SK-N-DZ (cell line): ENCODE data around the gene PYGB.
"Not testable (repeated sequence)": the region's sequence is repeated elsewhere in the genome, so short reads cannot be mapped to it uniquely, and the experiment has no call there.

ENCODE experiments used
- DNase-seq: peaks from one replicate; pipeline ENCODE4 v3.0.0-alpha.2; 2015; ENCODE audit warnings: low spot score
- small RNA-seq, 2 experiments: library from RNA; depleted of rRNA; stranded (forward); fragments of <200 nt; gene quantifications; one replicate each; pipeline ENCODE3, GENCODE V24; 2014

The PYGB gene

DNA sequence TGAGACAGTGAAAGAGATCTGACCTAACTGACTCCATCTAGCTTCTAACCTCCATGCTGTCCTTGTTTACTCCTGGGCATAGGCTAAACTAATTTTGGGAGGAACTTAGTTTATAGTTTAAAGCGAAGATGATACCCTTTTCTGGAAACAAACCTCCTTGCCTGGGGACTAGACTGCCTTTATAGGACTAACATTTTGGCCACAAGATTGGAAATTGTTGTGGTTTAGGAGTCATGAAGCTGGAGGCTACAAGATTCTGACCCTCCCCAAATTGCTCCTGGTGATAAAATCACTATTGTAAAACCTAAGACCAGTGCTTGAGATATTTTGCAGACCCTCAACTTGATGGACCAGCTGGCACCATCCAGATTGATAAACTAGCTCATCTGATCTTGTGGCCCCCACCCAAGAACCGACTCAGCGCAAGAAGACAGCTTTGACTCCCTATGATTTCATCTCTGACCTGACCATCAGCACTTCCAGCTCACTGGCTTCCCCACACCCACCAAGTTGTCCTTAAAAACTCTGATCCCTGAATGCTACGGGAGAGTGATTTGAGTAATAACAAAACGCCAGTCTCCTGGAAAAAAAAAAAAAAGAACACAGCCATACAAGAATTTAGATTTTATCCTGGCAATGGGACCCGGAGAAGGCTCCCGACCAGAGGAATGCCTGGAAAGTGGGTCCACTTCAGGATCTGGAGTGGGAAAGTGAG is 79.8 kb downstream of the PYGB start:
- DNase-seq: no peak

DNA sequence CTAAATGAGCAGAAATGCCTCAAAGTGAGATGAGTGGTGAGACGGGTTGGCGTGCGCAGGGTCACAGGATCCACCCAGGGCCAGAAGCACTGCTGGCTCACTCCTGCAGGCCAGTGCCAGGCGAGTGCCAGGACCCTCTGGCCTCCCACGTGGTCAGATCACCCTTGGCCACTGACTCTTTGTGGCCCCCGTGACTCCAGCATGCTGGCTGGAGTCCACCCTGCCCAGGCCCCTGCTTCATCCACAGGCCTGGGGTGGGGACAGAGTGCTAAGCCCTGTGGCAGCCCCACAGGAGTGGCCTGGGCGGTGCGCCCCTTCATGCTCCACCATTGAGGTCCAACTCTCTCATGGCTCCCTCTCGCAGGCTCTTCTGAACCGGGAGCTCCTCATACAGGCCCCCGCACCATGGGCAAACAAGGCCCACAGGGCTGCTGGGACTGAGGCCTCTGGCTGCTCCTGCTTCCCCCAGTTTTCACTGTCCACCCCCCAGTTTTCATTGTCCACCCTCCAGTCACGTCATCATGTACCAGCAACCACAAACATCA is 81.1 kb downstream of the PYGB start:
- no peak for DNase-seq

DNA sequence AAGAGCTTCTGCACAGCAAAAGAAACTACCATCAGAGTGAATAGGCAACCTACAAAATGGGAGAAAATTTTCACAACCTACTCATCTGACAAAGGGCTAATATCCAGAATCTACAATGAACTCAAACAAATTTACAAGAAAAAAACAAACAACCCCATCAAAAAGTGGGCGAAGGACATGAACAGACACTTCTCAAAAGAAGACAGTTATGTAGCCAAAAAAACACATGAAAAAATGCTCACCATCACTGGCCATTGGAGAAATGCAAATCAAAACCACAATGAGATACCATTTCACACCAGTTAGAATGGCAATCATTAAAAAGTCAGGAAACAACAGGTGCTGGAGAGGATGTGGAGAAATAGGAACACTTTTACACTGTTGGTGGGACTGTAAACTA is 87.1 kb downstream of the PYGB start:
- not testable (repeated sequence) for DNase-seq

DNA sequence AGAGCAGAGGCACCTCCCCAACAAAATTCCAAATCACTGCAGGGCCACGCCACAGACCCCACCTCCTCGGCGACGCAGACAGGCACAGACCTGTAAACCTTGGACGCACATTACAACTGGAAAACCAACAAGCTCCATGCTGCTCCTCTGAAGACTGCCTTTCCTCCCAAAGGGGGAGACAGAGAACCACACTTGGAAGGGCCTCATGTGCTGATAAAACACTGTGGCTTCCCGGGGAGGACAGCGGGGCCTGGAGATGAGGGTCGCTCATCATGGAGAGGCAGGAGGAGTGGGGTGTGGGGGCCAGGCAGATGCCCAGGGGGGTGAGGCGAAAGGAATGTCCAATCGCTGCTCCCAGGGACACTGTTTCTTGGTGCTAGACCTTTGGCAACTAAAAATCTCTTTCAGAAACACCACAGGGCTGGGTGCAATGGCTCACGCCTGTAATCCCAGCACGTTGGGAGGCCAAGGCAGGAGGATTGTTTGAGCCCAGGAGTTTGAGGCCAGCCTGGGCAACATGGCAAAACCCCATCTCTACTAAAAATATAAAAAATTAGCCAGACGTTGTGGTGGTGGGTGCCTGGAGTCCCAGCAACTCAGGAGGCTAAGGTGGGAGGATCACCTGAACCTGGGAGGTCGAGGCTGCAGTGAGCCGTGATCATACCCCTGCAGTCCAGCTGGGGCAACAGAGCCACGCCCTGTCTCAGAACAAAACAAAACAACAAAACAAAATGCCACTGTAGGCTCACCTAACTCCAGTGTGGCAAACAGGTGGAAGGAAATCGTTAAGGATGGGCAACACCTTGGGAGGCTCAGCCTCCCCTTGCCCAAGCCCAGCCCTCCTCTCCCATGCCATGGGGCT is 88.9 kb downstream of the PYGB start:
- DNase-seq: peak; percentile 27

DNA sequence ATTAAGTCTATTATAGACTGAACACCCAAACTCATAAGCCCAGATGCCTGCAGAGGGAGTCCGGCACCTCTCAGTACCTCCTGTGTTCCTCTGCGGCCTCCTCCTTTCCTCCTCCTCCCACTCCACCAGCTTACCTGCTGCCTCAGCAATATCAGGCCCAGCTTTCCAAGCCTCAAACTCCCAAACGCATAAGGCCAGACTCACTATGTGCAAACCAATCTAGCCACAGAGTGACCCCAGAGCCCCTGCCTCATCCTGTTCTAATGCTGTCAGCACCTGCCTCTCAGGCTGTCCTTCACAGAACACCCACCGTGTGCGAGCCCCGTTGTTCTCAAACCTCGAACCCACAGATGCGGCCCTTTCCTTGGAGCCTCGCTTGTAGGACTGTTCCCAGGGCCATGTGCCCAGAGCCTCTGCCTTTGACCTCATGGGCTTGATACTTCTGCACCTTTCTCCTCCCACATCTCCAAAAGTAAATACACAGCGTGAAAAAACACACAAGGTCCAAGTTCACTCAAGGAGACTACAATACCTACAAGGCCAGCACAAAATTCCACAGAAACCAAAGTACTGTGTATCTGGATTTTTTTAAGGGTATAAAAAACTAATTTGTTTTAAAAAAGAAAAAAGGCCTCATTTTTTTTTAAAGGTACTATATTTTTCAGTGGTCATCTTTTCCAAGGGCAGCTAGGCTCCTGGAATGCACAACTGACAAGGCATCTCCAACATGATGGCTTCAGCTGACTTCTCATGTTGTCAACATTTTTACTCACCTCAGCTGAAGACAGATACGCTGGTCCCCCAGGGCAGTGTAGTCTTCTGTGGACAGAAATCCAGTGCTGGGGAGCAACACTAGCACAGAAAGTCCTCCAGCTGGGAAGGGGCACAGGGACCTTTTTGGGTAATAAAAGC is 90.5 kb downstream of the PYGB start:
- DNase-seq: no peak

DNA sequence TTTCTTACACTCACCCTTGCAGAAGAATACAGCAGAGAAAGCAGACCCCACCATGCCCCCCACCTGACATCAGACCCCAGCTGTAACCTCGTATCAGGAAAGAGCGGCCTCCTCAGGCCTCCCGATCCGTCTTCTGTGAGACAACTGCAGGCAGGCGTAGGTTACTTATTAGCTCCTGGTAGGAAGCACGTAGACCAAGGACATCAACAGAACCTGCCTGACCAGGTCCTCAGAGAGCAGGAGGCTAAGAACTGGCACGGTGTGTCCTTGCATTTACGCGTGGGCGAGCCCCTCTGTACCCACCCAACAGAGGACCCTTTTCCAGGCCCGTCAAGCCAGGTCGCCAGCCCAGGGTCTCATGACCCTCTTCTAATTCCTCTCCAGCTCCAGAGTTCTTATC is 91.7 kb downstream of the PYGB start:
- no peak for DNase-seq

DNA sequence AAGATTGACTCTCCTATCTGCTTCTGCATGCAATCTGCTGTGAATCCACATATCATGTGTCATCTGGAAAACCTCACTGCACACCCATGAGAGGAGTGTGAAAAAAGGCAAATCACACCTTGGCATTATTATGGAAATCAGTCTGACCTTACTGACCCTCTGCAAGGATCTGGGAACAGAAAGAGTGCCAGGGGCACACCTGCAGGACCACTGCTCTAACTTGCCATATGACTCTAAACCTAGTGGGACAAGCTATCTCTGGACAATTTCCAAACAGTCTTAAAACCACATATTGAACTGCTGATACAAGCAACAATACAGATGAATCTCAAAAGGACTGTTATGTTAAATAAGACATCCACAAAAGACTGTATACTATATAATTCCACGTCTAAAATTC is 92.5 kb downstream of the PYGB start:
- DNase-seq: no peak

DNA sequence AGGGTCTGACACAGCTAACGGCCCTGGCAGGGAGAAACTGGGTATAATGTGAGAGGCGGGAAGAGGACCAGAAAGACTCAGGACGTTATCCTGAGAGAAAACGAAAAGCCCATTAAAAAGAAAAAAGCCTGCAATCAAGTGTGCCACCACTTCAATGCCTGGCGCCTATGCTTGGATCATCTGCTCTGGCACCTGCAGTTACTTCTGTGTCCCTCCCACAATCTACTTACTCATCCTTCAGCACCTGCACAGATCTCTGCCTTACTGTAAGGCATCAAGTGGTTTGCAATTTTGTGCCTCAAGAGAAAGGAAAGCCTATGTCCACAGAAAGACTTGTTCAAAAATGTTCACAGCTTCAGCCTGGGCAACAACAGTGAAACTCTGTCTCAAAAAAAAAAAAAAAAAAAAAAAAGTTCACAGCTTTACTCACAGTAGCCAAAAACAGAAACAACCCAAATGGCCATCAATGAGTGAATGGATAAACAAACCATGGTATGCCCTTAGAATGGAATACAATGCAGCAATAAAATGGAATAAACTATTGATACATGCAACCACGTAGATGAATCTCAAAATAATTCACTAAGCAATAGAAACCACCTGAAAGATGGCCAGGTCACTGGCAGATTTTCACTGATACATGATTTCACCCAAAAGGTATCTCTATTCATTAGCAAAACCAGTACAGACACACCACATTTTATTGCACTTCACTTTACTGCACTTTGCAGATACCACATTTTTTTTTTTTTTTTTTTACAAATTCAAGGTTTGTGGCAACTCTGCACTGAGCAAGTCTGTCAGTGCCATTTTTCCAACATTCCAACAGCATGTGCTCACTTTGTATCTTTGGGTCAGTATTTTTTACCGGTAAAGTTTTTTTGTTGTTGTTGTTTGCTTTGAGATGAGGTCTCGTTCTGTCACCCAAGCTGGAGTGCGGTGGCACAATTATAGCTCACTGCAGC is 94.1 kb downstream of the PYGB start:
- DNase-seq: no peak

DNA sequence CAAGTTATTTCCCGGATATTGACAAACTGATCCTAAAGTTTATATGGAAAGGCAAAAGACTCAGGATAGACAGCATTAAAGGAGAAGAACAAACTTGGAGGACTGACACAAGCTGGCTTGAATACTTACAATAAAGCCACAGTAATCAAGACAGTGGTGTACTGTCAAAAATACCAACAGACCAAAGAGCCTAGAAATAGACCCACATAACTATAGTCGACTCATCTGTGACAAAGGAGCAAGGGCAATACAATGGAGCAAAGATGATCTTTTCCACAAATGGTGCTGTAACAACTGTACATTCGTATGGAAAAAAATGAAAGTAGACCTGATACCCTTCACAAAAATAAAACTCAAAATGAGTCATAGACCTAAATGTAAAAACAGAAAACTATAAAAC is 96.7 kb downstream of the PYGB start:
- DNase-seq: no peak

DNA sequence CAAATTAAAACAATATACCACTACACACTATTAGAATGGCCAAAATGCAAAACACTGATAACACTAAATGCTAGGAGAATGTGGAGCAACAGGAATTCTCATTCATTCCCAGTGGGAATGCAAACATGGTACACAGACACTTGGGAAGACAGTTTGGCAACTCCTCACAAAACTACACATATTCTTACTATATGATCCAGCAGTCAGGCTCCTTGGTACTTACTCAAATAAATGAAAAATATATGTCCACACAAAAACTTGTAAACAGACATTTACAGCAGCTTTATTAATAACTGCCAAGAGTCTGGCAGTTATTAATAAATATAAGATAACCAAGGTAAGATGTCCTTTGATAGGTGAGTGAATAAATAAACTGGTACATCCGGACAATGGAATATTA is 97.8 kb downstream of the PYGB start:
- DNase-seq: no peak

DNA sequence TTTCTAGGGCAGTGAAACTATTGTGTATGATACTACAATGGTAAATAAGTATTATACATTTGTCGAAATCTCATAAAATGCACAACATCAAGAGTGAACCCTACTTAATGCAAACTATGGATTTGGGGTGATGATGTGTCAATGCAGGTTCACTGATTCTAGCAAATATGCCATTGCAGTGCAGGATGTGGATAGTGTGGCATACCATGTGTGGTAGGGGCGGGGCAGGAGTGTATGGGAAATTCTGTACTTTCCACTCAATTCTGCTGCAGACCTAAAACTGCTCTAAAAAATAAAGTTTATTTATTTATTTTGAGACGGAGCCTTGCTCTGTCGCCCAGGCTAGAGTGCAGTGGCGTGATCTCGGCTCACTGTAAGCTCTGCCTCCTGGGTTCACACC is 98.5 kb downstream of the PYGB start:
- DNase-seq: no peak

Small RNAs within 50 kb of the gene (small RNA-seq; reads per million reads assigned to genes)
- gene AL035252.4 (0 reads per million in 2 experiments), gene AL121772.2 (0 to 0.03 reads per million in 2 experiments), gene RF00019 (0 reads per million in 2 experiments)
